ENCODE results near the gene ZBTB16.

- TF ChIP-seq SMC3 (conservative IDR thresholded peaks at IDR 0.05; ENCODE audit: poor library complexity): no peak
- TF ChIP-seq POLR2AphosphoS5 (IDR thresholded peaks at IDR 0.05): no peak
- TF ChIP-seq CTCF (IDR thresholded peaks at IDR 0.05; ENCODE audit: poor library complexity, severe bottlenecking): no peak
- no peak for TF ChIP-seq EP300 (conservative IDR thresholded peaks at IDR 0.05; ENCODE audit: poor library complexity, severe bottlenecking)
- TF ChIP-seq EZH2 (IDR thresholded peaks at IDR 0.05; ENCODE audit: borderline replicate concordance, insufficient read depth, low read length, poor library complexity, severe bottlenecking): no peak
- TF ChIP-seq, protein P1, sequence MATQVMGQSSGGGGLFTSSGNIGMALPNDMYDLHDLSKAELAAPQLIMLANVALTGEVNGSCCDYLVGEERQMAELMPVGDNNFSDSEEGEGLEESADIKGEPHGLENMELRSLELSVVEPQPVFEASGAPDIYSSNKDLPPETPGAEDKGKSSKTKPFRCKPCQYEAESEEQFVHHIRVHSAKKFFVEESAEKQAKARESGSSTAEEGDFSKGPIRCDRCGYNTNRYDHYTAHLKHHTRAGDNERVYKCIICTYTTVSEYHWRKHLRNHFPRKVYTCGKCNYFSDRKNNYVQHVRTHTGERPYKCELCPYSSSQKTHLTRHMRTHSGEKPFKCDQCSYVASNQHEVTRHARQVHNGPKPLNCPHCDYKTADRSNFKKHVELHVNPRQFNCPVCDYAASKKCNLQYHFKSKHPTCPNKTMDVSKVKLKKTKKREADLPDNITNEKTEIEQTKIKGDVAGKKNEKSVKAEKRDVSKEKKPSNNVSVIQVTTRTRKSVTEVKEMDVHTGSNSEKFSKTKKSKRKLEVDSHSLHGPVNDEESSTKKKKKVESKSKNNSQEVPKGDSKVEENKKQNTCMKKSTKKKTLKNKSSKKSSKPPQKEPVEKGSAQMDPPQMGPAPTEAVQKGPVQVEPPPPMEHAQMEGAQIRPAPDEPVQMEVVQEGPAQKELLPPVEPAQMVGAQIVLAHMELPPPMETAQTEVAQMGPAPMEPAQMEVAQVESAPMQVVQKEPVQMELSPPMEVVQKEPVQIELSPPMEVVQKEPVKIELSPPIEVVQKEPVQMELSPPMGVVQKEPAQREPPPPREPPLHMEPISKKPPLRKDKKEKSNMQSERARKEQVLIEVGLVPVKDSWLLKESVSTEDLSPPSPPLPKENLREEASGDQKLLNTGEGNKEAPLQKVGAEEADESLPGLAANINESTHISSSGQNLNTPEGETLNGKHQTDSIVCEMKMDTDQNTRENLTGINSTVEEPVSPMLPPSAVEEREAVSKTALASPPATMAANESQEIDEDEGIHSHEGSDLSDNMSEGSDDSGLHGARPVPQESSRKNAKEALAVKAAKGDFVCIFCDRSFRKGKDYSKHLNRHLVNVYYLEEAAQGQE (IDR thresholded peaks at IDR 0.05; ENCODE audit: borderline replicate concordance): no peak
- TF ChIP-seq MXI1 (conservative IDR thresholded peaks at IDR 0.05; ENCODE audit: poor library complexity, severe bottlenecking): no peak
- TF ChIP-seq TAF1 (IDR thresholded peaks at IDR 0.05; ENCODE audit: low read depth): no peak
Measured at GRCh38 chr11:114145166-114145775, 85.8 kb downstream of the ZBTB16 start.
